Gastrocnemius medialis (tissue), 4 donors: ENCODE data around the gene SND1.

ENCODE experiments used
- POLR2A ChIP-seq, 2 donors: fragments of 450-650 bp; IDR thresholded peaks; one replicate each; pipeline ENCODE4 v1.6.1; 2017; ENCODE audit warnings: antibody characterized with exemption in 2 of 2, mild to moderate bottlenecking in 2 of 2, moderate library complexity in 2 of 2
- TF ChIP-seq, protein P1 (sequence below), 5 experiments: fragments of 450-650 bp in 3 of 5; fragments of 200-600 bp in 2 of 5; sonication (generic) in 2 of 5; IDR thresholded peaks in 4 of 5; conservative IDR thresholded peaks in 1 of 5; 1 replicate in 4 of 5; 2 replicates in 1 of 5; pipeline ENCODE4 v1.5.1; 2016 to 2019; ENCODE audit warnings: antibody characterized with exemption in 5 of 5, mild to moderate bottlenecking in 3 of 5, moderate library complexity in 3 of 5

DNA sequence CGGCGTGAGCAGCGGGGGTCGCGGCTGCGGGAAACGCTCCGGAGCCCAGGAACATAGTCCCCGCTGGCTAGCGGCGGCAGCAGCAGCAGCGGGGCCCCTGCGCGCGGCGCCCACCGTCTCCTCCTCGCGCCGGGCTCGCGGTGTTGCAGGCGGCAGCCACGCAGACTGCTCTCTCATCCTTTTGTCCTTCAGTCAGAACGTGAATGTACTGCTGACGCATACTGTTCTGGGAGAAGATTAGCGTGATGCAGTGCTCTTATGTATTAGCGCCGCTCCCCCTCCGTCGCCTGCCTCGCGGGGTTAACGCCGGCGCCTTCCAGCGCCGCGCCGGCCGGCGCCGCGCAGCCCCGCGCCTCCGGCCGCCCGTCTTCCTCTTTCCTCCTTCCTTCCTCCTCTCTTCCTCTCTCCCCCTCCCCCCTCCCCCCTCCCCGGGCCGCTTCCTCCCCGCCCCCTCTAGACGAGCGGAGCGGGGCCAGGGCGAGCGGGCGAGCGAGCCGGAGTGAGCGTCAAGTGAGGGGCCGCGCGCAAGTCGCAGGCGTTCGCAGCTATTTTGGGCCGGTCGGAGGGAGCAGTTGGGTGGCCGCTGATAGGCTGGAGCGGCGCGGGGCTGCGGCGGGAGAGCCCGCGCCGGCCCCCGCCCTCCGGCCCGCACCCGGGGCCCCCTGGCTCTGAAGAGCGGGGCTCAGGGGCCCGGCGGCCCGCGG lies 380.1 kb downstream of the SND1 start:
- TF ChIP-seq, protein P1, sequence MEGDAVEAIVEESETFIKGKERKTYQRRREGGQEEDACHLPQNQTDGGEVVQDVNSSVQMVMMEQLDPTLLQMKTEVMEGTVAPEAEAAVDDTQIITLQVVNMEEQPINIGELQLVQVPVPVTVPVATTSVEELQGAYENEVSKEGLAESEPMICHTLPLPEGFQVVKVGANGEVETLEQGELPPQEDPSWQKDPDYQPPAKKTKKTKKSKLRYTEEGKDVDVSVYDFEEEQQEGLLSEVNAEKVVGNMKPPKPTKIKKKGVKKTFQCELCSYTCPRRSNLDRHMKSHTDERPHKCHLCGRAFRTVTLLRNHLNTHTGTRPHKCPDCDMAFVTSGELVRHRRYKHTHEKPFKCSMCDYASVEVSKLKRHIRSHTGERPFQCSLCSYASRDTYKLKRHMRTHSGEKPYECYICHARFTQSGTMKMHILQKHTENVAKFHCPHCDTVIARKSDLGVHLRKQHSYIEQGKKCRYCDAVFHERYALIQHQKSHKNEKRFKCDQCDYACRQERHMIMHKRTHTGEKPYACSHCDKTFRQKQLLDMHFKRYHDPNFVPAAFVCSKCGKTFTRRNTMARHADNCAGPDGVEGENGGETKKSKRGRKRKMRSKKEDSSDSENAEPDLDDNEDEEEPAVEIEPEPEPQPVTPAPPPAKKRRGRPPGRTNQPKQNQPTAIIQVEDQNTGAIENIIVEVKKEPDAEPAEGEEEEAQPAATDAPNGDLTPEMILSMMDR (IDR thresholded peaks at IDR 0.05 in 4 of 5, conservative IDR thresholded peaks at IDR 0.05 in 1 of 5), result peak in 2 of 5 experiments; percentile 13 to 30
- TF ChIP-seq POLR2A (IDR thresholded peaks at IDR 0.05), result peak; percentile 22 to 23
